ENCODE data around the gene MAD1L1.

DNA sequence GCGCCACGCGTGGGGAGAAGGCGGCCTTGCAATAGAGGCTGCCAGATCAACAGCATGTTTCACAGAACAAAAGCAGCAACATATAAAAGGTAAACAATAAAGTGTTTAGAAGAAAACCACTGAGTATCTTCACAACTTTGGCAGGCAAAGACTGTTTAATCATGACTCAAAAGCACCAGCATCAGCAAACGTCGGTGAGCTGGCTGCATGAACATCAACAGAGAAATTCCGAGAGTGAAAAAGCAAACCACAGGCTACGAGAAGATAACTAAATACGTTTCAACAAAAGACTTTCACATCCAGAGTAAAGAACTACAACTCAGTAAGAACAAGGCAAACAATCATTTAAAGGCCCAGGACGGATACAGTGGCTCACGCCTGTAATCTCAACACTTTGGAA, 172.0 kb downstream of the MAD1L1 start:
- no peak for TF ChIP-seq CTCF (IDR thresholded peaks at IDR 0.05; ENCODE audit: insufficient read depth, low read length, poor library complexity, severe bottlenecking)
- no peak for TF ChIP-seq EZH2phosphoT487 (conservative IDR thresholded peaks at IDR 0.05; ENCODE audit: low read length)
